Loucy (cell line): ENCODE measurements around the gene IGFBP1.

Experiments used
- H2AFZ ChIP-seq: fragments of 200-600 bp; sonication (generic); 2 replicates; pipeline ENCODE4 v1.6.0; 2016; ENCODE audit warnings: antibody characterized with exemption, mild to moderate bottlenecking, low read length, moderate library complexity
- H3F3A ChIP-seq: fragments of 200-600 bp; 2 replicates; pipeline ENCODE4 v1.6.0; 2016; ENCODE audit warnings: antibody characterized with exemption, low read depth, mild to moderate bottlenecking
- H3K27me3 ChIP-seq: fragments of 200-600 bp; sonication (generic); 2 replicates; pipeline ENCODE4 v1.6.1; 2014; ENCODE audit warnings: low read length, mild to moderate bottlenecking; ENCODE audit not compliant: insufficient read depth, poor library complexity, severe bottlenecking
- H3K36me3 ChIP-seq: fragments of 200-600 bp; sonication (generic); 2 replicates; pipeline ENCODE4 v1.6.1; 2016; ENCODE audit warnings: low read length; ENCODE audit not compliant: insufficient read depth
- H3K4me1 ChIP-seq: fragments of 200-600 bp; sonication (generic); 2 replicates; pipeline ENCODE4 v1.5.1; 2014; ENCODE audit warnings: low read length, mild to moderate bottlenecking; ENCODE audit not compliant: insufficient read depth, poor library complexity, severe bottlenecking
- H3K4me2 ChIP-seq: fragments of 200-600 bp; sonication (generic); 2 replicates; pipeline ENCODE4 v1.6.0; 2014; ENCODE audit warnings: antibody characterized with exemption, low read length, low read depth, mild to moderate bottlenecking; ENCODE audit not compliant: poor library complexity, severe bottlenecking
- H3K4me3 ChIP-seq: fragments of 200-600 bp; sonication (generic); 2 replicates; pipeline ENCODE4 v1.5.1; 2014; ENCODE audit warnings: low read length, mild to moderate bottlenecking, mixed read lengths; ENCODE audit not compliant: poor library complexity, severe bottlenecking
- H3K79me2 ChIP-seq: fragments of 200-600 bp; sonication (generic); 2 replicates; pipeline ENCODE4 v1.6.1; 2014; ENCODE audit warnings: low read length; ENCODE audit not compliant: insufficient read depth
- H3K9ac ChIP-seq: fragments of 200-600 bp; sonication (generic); 2 replicates; pipeline ENCODE4 v1.6.0; 2014; ENCODE audit warnings: mild to moderate bottlenecking, low read depth, low read length, moderate library complexity; ENCODE audit not compliant: poor library complexity, severe bottlenecking
- H3K9me2 ChIP-seq: fragments of 200-600 bp; sonication (generic); replicated peaks from 2 replicates; pipeline ENCODE4 v1.6.1; 2016; ENCODE audit warnings: low read depth, low read length, mixed read lengths
- H3K9me3 ChIP-seq: fragments of 200-600 bp; sonication (generic); 2 replicates; pipeline ENCODE4 v1.6.1; 2014; ENCODE audit warnings: mild to moderate bottlenecking, antibody characterized with exemption, low read length, low read depth; ENCODE audit not compliant: insufficient read depth
- H4K20me1 ChIP-seq: fragments of 200-600 bp; sonication (generic); 2 replicates; pipeline ENCODE4 v1.6.0; 2014; ENCODE audit warnings: antibody characterized with exemption, low read length, mild to moderate bottlenecking; ENCODE audit not compliant: insufficient read depth, poor library complexity, severe bottlenecking
- CTCF ChIP-seq: fragments of 200-600 bp; sonication (generic); conservative IDR thresholded peaks from 2 replicates; pipeline ENCODE4 v1.5.1; 2014; ENCODE audit warnings: mild to moderate bottlenecking, antibody characterized with exemption, low read length
- EZH2phosphoT487 ChIP-seq: fragments of 200-600 bp; IDR thresholded peaks from 2 replicates; pipeline ENCODE4 v1.6.1; 2018; ENCODE audit warnings: antibody characterized with exemption, mild to moderate bottlenecking, moderate library complexity, borderline replicate concordance

IGFBP1 gene

GRCh38 chr7:45901566-45901965 is 13.3 kb downstream of the IGFBP1 start:
- Histone ChIP-seq H3F3A (no peaks in the 10 kb centered on the region), H3K9ac (no peak overlapping the region), H3K9me2 (0 out of 2 replicates have a peak, but pooled peaks cover 5% of the 10 kb centered on the region), H3K4me3 (no peak overlapping the region), H3K36me3 (no peaks in the 10 kb centered on the region), H3K4me1 (no peaks in the 10 kb centered on the region), H2AFZ (no peak overlapping the region), H3K79me2 (no peaks in the 10 kb centered on the region), H4K20me1 (no peaks in the 10 kb centered on the region), H3K4me2 (no peak overlapping the region), H3K27me3 (no peaks in the 10 kb centered on the region), H3K9me3 (no peaks in the 10 kb centered on the region)
- TF ChIP-seq EZH2phosphoT487 (no peak), CTCF (no peak)

DNA sequence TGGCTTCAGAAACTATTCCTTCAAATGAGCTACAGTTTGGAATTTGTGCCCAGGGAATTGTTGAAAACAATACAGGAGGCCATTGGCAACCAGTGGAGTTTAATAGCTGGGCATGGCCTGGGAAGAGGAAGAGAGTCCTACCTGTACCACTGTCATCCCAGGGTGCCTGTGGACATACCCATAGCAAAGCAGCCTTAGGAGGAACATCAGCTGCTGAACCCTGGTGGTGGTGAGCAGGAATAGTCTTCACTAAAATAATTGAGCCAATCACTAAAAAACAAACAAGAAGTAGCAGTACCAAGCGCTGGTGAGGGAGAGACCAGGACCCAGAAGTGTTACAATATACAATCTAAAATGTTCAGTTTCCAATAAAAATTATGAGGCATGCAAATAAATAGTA is 14.5 kb downstream of the IGFBP1 start:
- H3K27me3 ChIP-seq = no peaks in the 10 kb centered on the region
- no peaks in the 10 kb centered on the region for H3F3A ChIP-seq
- H3K4me1 ChIP-seq = no peaks in the 10 kb centered on the region
- no peak overlapping the region for H3K4me2 ChIP-seq
- no peaks in the 10 kb centered on the region for H3K79me2 ChIP-seq
- no peaks in the 10 kb centered on the region for H3K9me3 ChIP-seq
- H3K4me3 ChIP-seq = no peak overlapping the region
- H2AFZ ChIP-seq = no peak overlapping the region
- H3K9ac ChIP-seq = no peak overlapping the region
- TF ChIP-seq CTCF (no peak), EZH2phosphoT487 (no peak)
- H4K20me1 ChIP-seq = no peaks in the 10 kb centered on the region
- H3K9me2 ChIP-seq = 0 out of 2 replicates have a peak, but pooled peaks cover 5% of the 10 kb centered on the region
- no peaks in the 10 kb centered on the region for H3K36me3 ChIP-seq

- H3K27me3 ChIP-seq = no peaks in the 10 kb centered on the region
- TF ChIP-seq CTCF (no peak), EZH2phosphoT487 (no peak)
- no peaks in the 10 kb centered on the region for H4K20me1 ChIP-seq
- H3K4me3 ChIP-seq = no peak overlapping the region
- H3K9me3 ChIP-seq = no peaks in the 10 kb centered on the region
- no peak overlapping the region for H3K9ac ChIP-seq
- no peaks in the 10 kb centered on the region for H3F3A ChIP-seq
- no peak overlapping the region for H2AFZ ChIP-seq
- H3K36me3 ChIP-seq = no peaks in the 10 kb centered on the region
- H3K79me2 ChIP-seq = no peaks in the 10 kb centered on the region
- H3K9me2 ChIP-seq = 0 out of 2 replicates have a peak, but pooled peaks cover 5% of the 10 kb centered on the region
- H3K4me1 ChIP-seq = no peaks in the 10 kb centered on the region
- H3K4me2 ChIP-seq = no peak overlapping the region
Observed at GRCh38 chr7:45909561-45909960, 21.3 kb downstream of the IGFBP1 start.
